Islet of Langerhans (tissue), 1 donor: ENCODE measurements around the gene ZNF205.

ENCODE experiments used
- FAIRE-seq: peaks from one replicate; lab custom pipeline; 2011; peaks lifted over from hg19 to GRCh38; lab: Jason Lieb, UNC

Gene ZNF205

DNA sequence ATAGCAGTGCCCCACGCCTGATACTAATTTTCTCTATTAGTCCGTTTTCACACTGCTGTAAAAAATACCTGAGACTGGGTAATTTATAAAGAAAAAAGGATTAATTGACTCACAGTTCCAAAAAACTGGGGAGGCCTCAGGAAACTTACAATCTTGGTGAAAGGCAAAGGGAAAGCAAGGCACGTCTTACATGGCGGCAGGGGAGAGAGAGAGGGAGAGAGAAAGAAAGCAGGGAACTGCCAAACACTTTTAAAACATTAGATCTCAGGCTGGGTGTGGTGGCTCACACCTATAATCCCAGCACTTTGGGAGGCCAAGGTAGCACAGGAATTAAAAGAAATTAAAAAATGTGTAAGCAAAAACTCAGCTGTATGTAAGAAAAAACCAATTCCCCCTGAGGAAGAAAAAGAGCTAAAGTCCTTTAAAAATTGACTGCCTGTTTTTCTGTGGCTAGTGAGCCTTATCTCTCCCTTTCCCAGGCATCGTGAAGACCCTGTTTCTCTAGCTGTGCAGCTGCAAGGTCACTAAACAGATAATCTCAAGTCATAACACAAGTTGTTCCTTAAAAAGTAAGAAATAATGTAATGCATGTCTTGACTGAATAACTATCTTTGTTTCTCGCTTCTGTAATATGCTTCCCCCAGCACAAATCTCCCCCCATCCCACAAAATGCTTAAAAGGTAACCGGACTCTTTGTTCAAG lies 27.3 kb upstream of the ZNF205 start:
- no peak for FAIRE-seq

- FAIRE-seq: no peak
These were observed 26.4 kb upstream of the ZNF205 start for GRCh38 chr16:3085868-3086595.

GRCh38 chr16:3086596-3087242 lies 25.7 kb upstream of the ZNF205 start:
- no peak for FAIRE-seq

GRCh38 chr16:3087243-3088235 lies 24.8 kb upstream of the ZNF205 start:
- no peak for FAIRE-seq

GRCh38 chr16:3088450-3088849 lies 23.9 kb upstream of the ZNF205 start:
- no peak for FAIRE-seq

DNA sequence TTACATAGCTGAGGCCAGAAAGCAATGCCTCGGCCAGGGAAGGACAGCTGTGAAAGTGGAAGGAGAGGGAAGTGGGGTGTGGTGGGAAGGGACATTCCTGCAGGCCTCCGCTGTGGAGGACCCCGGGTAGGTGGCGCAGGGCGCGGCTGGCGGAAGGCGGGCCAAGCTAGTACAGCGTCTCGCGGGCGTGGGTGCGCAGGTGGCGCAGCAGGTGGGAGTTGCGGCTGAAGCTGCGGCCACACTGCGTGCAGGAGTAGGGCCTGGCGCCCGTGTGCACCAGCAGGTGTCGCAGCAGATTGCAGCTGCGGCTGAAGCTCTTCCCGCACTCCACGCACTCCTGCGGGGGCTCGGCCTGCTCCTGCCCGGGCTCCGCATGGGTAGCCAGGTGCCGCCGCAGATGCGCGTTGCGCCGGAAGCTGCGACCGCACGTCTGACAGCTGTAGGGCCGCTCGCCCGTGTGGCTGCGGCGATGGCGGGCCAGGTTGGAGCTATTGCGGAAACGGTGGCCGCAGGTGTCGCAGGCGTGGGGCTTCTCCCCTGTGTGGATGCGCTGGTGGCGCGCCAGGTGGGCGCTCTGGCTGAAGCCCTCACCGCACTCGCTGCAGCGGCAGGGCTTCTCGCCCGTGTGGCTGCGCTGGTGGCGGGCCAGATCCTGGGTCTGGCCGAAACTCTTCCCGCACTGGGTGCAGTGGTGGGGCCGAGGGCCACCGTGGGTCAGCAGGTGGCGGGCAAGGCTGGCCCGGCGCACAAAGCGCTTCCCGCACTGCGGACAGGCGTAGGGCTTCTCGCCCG lies 23.3 kb upstream of the ZNF205 start:
- FAIRE-seq: no peak

GRCh38 chr16:3089717-3090592 lies 22.4 kb upstream of the ZNF205 start:
- FAIRE-seq: no peak

DNA sequence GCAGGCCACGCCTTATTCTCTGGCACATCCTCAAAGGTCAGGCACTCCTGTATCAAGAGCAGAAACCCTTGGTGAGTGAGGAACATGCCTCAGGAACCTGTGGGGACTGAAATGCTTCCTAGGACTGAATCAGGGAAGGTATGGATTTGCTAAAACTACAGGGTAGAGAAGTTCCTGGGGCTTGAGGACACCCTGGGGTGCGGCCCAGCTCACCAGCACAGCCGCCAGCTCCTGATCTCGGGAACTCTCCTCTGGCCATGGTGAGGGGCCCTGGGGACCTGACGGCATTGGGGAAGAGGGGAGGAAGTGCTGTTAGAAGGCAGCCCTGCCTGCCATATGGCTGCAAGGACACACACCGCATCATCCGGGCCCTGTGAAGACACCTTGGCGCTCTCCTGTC lies 20.8 kb upstream of the ZNF205 start:
- FAIRE-seq: no peak

- FAIRE-seq: no peak
These were observed 19.9 kb upstream of the ZNF205 start for GRCh38 chr16:3092501-3092941.

DNA sequence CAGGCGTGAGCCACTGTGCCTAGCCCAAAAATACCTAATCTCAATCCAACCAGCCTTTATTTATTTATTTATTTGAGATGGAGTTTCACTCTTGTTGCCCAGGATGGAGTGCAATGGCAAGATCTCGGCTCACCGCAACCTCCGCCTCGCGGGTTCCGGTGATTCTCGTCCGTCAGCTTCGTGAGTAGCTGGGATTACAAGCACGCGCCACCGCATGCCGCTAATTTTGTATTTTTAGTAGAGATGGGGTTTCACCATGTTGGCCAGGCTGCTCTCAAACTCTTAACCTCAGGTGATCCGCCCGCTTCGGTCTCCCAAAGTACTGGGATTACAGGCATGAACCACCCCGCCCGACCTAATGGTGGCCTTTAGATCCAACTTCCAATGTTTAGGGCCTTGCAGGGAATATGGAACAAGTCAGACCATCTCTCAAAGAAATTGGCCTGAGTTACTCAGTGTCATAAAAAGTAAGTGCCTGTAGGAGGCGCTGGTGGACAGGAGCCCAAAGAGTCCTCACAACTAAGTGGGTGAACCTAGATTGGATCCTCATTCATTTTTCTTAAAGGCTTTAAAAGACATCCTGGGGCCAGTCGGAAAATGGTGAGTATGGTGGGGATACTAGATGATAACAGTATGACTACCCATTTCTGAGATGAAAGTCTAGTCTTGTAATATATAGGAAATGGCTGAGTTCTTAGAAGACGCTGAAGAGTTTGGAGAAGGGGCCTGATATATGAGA lies 17.9 kb upstream of the ZNF205 start:
- FAIRE-seq: no peak

GRCh38 chr16:3095869-3096268 lies 16.5 kb upstream of the ZNF205 start:
- no peak for FAIRE-seq

GRCh38 chr16:3096362-3096761 lies 16.0 kb upstream of the ZNF205 start:
- no peak for FAIRE-seq

- no peak for FAIRE-seq
These were observed 15.1 kb upstream of the ZNF205 start for GRCh38 chr16:3097266-3097665.

DNA sequence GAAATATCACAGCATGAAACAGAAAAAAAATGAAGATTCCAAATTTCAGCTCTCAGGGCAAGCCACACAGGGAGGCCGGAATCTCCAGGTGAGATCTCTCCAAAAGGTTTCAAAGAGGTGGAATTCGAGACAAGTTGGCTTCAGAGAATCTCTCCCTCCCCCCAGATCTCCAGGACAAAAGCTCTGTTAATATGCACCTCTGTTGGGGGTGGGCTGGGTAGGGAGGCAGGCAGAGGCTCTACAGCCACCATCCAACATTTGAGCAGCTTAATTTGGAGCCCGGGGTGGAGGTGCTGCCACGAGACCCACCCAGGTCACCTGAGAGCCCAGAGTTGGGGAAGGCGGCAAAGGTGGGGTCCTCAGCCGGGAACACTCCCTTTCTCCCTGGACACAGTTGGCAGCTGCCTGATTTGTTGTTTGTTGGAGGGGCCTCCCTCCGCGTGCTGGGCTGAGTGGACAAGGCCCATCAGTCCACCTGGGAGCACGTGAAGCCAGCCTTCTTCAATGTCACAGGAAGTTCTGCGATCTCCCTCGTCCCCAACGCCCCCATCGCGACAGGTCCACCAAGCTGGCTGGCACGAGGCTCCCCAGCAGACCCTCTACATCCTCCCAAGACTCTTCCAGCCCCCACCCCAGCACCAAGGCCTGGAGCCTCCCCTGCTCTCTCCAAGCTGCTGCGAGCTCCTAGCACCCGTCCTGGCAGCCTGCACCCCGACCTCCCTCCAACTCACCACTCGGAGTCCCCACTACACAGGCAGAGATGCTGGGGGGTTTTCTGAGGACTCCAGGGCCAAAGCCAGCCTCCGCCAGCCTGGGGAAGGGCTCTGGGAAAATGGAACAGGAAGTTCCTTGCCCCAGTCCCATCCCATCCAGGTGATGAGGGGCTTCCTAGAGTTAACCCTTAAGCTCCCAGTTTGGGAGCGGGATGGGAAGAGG lies 13.7 kb upstream of the ZNF205 start, which contains the start of gene ZSCAN10:
TSS of gene ZSCAN10 (minus strand) at position 836 of the 936 bp plus-strand sequence. CDS start 6,357 bp downstream, outside the sequence.
- no peak for FAIRE-seq

DNA sequence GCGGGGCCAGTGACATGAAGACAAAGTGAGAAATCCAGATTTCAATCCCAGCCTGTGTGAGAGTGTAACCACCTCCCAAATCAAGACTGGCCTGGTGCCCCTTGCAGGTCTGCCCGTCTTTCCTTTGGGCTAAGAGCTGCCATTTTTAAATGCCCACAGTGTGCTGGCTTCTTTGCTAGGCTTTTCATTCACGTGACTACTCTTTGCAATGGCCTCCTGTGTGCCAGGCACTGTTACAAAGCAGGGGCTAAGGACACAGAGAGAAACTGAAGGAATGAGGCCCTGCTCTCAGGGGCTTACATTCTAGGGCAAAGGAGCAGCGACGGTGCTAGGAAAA lies 13.0 kb upstream of the ZNF205 start:
- no peak for FAIRE-seq

GRCh38 chr16:3099732-3100499 lies 12.5 kb upstream of the ZNF205 start:
- no peak for FAIRE-seq

DNA sequence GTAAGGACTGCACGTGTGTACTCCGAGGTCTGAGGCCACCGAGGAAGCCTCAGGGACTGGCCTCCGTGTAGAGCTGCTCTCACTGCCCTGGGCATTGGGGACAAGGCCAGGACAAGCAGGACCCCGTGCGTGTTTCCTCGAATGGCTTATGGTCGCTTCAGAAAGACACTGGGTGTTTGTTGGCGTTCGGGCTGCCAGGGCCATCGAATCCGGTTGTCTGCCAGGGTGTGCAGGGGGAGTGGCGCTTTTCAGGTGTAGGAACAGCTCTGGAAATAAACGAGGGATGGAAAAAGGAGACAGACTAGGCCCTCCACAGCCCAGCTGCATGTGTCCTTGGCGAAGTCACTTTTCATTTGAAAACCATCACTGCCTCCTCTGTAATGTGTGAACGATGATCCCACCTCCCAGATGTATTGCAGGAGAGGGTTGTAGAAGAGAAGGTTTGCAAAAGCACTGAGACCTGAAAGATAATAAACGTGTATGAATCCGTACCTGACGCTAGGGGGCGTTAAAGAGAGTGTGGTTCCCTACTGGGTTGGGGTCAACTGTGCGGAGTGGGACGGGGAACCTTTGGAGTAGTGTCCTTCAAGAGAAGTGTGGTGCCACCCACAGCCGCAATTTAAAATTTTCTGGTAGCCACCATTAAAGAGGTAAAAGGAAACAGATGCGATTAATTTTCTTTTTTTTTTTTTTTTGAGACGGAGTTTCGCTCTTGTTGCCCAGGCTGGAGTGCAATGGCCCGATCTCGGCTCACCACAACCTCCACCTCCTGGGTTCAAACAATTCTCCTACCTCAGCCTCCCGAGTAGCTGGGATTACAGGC lies 11.2 kb upstream of the ZNF205 start:
- no peak for FAIRE-seq
